Endothelial cell (in vitro differentiated cells): Measurements from ENCODE around the gene GPR78. TPM values are rescaled to one million over a fixed set of nuclear protein-coding genes. Genes with fewer than 3 reads are reported as not detected.
A peak's percentile ranks its signal among the peaks of the same experiment; 100 is the strongest.

Experiments
- DNase-seq: peaks from one replicate; pipeline ENCODE4 v3.0.0; 2021; ENCODE audit warnings: low spot score
- H3K27ac Mint-ChIP-seq: one replicate; pipeline ENCODE4 v1.8.0; 2021; ENCODE audit warnings: mixed read lengths, inconsistent platforms; ENCODE audit not compliant: unreplicated experiment
- H3K27me3 Mint-ChIP-seq: one replicate; pipeline ENCODE4 v1.8.0; 2021; ENCODE audit warnings: mild to moderate bottlenecking, moderate library complexity, mixed read lengths, inconsistent platforms; ENCODE audit not compliant: unreplicated experiment
- H3K36me3 Mint-ChIP-seq: one replicate; pipeline ENCODE4 v1.8.0; 2021; ENCODE audit warnings: mild to moderate bottlenecking, low read depth, mixed read lengths, inconsistent platforms; ENCODE audit not compliant: unreplicated experiment
- H3K4me1 Mint-ChIP-seq: one replicate; pipeline ENCODE4 v1.8.0; 2021; ENCODE audit warnings: mild to moderate bottlenecking, mixed read lengths, inconsistent platforms; ENCODE audit not compliant: unreplicated experiment
- H3K4me3 Mint-ChIP-seq: one replicate; pipeline ENCODE4 v1.8.0; 2021; ENCODE audit warnings: mild to moderate bottlenecking, mixed read lengths, inconsistent platforms; ENCODE audit not compliant: unreplicated experiment
- H3K9me3 Mint-ChIP-seq: one replicate; pipeline ENCODE4 v1.8.0; 2021; ENCODE audit warnings: mixed read lengths, inconsistent platforms; ENCODE audit not compliant: unreplicated experiment
- total RNA-seq: library from RNA; stranded (reverse); fragmentation: NEBNext Ultra II Directional; extraction: Animal tissue kit (Norgen Biotek cat#: 25700); gene quantifications from one replicate; pipeline ENCODE4 v1.2.1, GENCODE V29; 2021; ENCODE audit not compliant: unreplicated experiment
- TF ChIP-seq, protein P1 (sequence below): fragments of 200-600 bp; sonication (generic); IDR thresholded peaks from one replicate; pipeline ENCODE4 v1.5.0; 2021; ENCODE audit warnings: antibody characterized with exemption; ENCODE audit not compliant: unreplicated experiment

Gene GPR78
- total RNA-seq, 1 donor from 2014 or later: not detected

GRCh38 chr4:8543623-8544022 is 36.6 kb upstream of the GPR78 start:
- peaks cover 4% of the 10 kb centered on the region for H3K36me3 Mint-ChIP-seq
- peak overlapping the region; percentile 54 for H3K27ac Mint-ChIP-seq
- no peak for DNase-seq
- peak overlapping the region; percentile 43 for H3K4me3 Mint-ChIP-seq
- H3K27me3 Mint-ChIP-seq: no peaks in the 10 kb centered on the region
- H3K4me1 Mint-ChIP-seq: peaks cover 14% of the 10 kb centered on the region
- H3K9me3 Mint-ChIP-seq: no peaks in the 10 kb centered on the region
- TF ChIP-seq, protein P1, sequence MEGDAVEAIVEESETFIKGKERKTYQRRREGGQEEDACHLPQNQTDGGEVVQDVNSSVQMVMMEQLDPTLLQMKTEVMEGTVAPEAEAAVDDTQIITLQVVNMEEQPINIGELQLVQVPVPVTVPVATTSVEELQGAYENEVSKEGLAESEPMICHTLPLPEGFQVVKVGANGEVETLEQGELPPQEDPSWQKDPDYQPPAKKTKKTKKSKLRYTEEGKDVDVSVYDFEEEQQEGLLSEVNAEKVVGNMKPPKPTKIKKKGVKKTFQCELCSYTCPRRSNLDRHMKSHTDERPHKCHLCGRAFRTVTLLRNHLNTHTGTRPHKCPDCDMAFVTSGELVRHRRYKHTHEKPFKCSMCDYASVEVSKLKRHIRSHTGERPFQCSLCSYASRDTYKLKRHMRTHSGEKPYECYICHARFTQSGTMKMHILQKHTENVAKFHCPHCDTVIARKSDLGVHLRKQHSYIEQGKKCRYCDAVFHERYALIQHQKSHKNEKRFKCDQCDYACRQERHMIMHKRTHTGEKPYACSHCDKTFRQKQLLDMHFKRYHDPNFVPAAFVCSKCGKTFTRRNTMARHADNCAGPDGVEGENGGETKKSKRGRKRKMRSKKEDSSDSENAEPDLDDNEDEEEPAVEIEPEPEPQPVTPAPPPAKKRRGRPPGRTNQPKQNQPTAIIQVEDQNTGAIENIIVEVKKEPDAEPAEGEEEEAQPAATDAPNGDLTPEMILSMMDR: no peak

- Mint-ChIP-seq H3K4me1 (peaks cover 21% of the 10 kb centered on the region), H3K4me3 (no peak overlapping the region), H3K36me3 (peaks cover 4% of the 10 kb centered on the region), H3K9me3 (no peaks in the 10 kb centered on the region), H3K27me3 (no peaks in the 10 kb centered on the region), H3K27ac (no peak overlapping the region)
- DNase-seq: no peak
- TF ChIP-seq, protein P1: no peak
These were observed 35.9 kb upstream of the GPR78 start for GRCh38 chr4:8544282-8544681.

DNA sequence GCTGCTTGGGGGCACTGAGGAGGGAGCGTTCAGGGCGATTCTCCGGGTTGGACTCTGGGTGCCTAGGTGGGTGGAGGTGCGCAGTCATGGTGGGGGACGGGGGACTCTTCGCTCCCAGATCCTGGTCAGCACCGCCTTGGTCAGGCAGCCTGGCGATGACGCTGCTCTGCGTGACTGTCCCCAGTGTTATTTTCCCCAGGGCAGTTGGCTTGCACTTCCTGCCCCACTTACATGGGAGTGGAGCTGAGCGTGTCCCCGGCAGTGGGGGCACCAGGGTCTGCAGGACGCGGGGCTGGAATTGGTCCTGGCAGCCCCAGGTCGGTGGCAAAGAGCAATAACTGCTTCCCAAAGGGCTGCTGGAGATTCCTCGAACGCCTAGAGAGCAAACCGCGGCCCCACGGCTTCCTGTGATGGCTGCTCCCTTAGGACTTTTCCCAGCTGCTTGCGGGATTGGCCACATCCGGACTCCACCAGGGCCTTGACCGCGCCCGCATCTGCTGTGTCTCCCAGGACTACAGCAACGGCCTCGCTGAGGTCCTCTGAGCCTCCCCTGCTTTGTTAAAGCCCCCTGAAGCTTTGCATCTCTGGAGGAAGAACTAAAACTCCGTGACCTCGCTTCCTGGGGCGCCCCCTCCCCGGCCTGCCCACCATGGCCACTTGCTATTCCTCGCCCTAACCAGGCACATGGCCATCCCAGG is 35.3 kb upstream of the GPR78 start:
- H3K9me3 Mint-ChIP-seq: no peaks in the 10 kb centered on the region
- no peaks in the 10 kb centered on the region for H3K27me3 Mint-ChIP-seq
- TF ChIP-seq, protein P1: no peak
- no peak overlapping the region for H3K27ac Mint-ChIP-seq
- H3K36me3 Mint-ChIP-seq: peaks cover 4% of the 10 kb centered on the region
- DNase-seq: no peak
- H3K4me3 Mint-ChIP-seq: no peak overlapping the region
- H3K4me1 Mint-ChIP-seq: peaks cover 23% of the 10 kb centered on the region

- no peaks in the 10 kb centered on the region for H3K27me3 Mint-ChIP-seq
- H3K4me1 Mint-ChIP-seq: peaks cover 21% of the 10 kb centered on the region
- no peak overlapping the region for H3K27ac Mint-ChIP-seq
- no peak overlapping the region for H3K4me3 Mint-ChIP-seq
- TF ChIP-seq, protein P1: no peak
- no peaks in the 10 kb centered on the region for H3K9me3 Mint-ChIP-seq
- DNase-seq: no peak
- H3K36me3 Mint-ChIP-seq: peaks cover 4% of the 10 kb centered on the region
These were observed 34.8 kb upstream of the GPR78 start for GRCh38 chr4:8545439-8545765.

DNA sequence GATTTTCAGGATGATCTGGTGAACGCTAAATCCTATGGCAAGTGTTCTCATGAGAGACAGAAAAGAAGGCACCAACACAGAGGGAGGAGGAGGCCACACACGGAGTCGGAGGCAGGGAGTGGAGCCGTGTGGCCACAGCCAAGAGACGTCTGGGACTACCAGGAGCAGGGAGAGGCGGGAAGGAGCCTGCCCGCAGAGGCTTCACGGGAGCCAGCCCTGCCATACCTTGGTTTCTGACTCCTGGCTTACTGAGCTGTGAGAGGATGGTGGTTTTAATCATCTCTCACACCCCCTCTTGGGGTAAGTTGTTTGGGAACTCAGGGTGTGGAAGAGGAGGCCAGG is 33.5 kb upstream of the GPR78 start:
- peaks cover 4% of the 10 kb centered on the region for H3K36me3 Mint-ChIP-seq
- TF ChIP-seq, protein P1: no peak
- peaks cover 21% of the 10 kb centered on the region for H3K4me1 Mint-ChIP-seq
- no peak for DNase-seq
- no peak overlapping the region for H3K27ac Mint-ChIP-seq
- H3K27me3 Mint-ChIP-seq: no peaks in the 10 kb centered on the region
- no peak overlapping the region for H3K4me3 Mint-ChIP-seq
- no peaks in the 10 kb centered on the region for H3K9me3 Mint-ChIP-seq
